Measurements from ENCODE around the gene CHRNB4.

- TF ChIP-seq CTCF (conservative IDR thresholded peaks at IDR 0.05 in 1 of 2, IDR thresholded peaks at IDR 0.05 in 1 of 2; ENCODE audit: low read depth in 1 of 2, low read length in 2 of 2) (no peak), EZH2 (IDR thresholded peaks at IDR 0.05; ENCODE audit: low read length, missing control alignments) (no peak)
Observed at GRCh38 chr15:78574944-78575343, 66.1 kb downstream of the CHRNB4 start.

Data from fibroblast of lung (primary cell).